ENCODE data around the gene ARHGAP6. TPM values are rescaled to one million over a fixed set of nuclear protein-coding genes. Genes with fewer than 3 reads are reported as not detected.

The ARHGAP6 gene
- total and polyA plus RNA-seq, 9 of the 15 experiments (the other 6 are each of a cell fraction or from before 2014, with no cell fraction given), result 12.5 to 63.6 (median 41.8) TPM

GRCh38 chrX:11364835-11365234, 300.9 kb downstream of the ARHGAP6 start:
- POLR2A ChIA-PET, result no interaction called here
- peak; percentile 66 for TF ChIP-seq GTF2A2 (tag; IDR thresholded peaks at IDR 0.05)
- TF ChIP-seq EWSR1 (IDR thresholded peaks at IDR 0.05; ENCODE audit: borderline replicate concordance, low read depth, partially characterized antibody), result no peak
- peak; percentile 24; the same call in 1 of the 2 replicates for TF ChIP-seq TFE3 (CRISPR knock-in tag; IDR thresholded peaks at IDR 0.05)
- TF ChIP-seq SMAD4 (CRISPR knock-in tag; conservative IDR thresholded peaks at IDR 0.05), result peak; percentile 41
- no peak for TF ChIP-seq POLR2B (IDR thresholded peaks at IDR 0.05; ENCODE audit: low read depth, partially characterized antibody)
- no peak for TF ChIP-seq ZNF398 (CRISPR knock-in tag; IDR thresholded peaks at IDR 0.05)
- TF ChIP-seq MGA (IDR thresholded peaks at IDR 0.05), result peak; percentile 45

More at GRCh38 chrX:11364835-11365234, 300.9 kb downstream of the ARHGAP6 start:
- intact Hi-C loops (cut with micrococcal nuclease) (loop anchor here (5.0 kb wide), 4 partner anchors 38 to 223 kb away; no protein-coding TSS in a partner anchor), in situ Hi-C loops (cut with MboI) (loop anchor here (5.0 kb wide), 1 partner anchor 218 kb away; no protein-coding TSS in a partner anchor)
- Histone ChIP-seq H3K4me1 (replicated peaks in 1 of 2; ENCODE audit: control insufficient read depth in 2 of 2, insufficient read depth in 2 of 2, low read length in 2 of 2) (peaks cover 0 to 48% of the 10 kb centered on the region in 2 experiments; a peak in 3 of 5 replicates), H3K27ac (ENCODE audit: extremely low read depth, low read depth, low read length) (peak overlapping the region; percentile 57; the same call in 2 of the 3 replicates), H3K4me2 (ENCODE audit: insufficient read depth, low read length) (no peak overlapping the region), H3K27me3 (ENCODE audit: control insufficient read depth in 2 of 2, insufficient read depth in 2 of 2, low read length in 2 of 2) (no peaks in the 10 kb centered on the region), H2AFZ (ENCODE audit: low read depth, low read length) (no peak overlapping the region), H3K9me1 (ENCODE audit: control insufficient read depth, insufficient read depth, low read length) (no peaks in the 10 kb centered on the region), H3K4me3 (no peak overlapping the region), H3K9ac (ENCODE audit: insufficient read depth in 1 of 2, low read depth in 2 of 2, low read length in 2 of 2) (no peak overlapping the region), H3K79me2 (ENCODE audit: control insufficient read depth, insufficient read depth, low read length) (peaks cover 69% of the 10 kb centered on the region), H4K20me1 (replicated peaks; ENCODE audit: control insufficient read depth, insufficient read depth, low read length) (no peaks in the 10 kb centered on the region), H3K9me3 (replicated peaks; ENCODE audit: control insufficient read depth, insufficient read depth, low read depth, low read length) (no peaks in the 10 kb centered on the region), H3K36me3 (ENCODE audit: control insufficient read depth, insufficient read depth, low read length) (peaks cover 44% of the 10 kb centered on the region)
- CTCF ChIA-PET (ENCODE audit: low intra/inter-chr PET ratio), result no interaction called here
- ATAC-seq (no peak), DNase-seq (ENCODE audit: extremely low read depth in 1 of 4, low spot score in 3 of 4) (no peak), FAIRE-seq (peak; percentile 37)
- no TSS peak for BruUV-seq (replicated peaks)
- 66% methylated on average over 3 of the region's 3 CpGs for WGBS (ENCODE audit: insufficient coverage, low coverage, missing lambda C conversion rate)
